Measurements from ENCODE around the gene EVA1B.

EVA1B gene, protein sequence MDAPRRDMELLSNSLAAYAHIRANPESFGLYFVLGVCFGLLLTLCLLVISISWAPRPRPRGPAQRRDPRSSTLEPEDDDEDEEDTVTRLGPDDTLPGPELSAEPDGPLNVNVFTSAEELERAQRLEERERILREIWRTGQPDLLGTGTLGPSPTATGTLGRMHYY

DNA sequence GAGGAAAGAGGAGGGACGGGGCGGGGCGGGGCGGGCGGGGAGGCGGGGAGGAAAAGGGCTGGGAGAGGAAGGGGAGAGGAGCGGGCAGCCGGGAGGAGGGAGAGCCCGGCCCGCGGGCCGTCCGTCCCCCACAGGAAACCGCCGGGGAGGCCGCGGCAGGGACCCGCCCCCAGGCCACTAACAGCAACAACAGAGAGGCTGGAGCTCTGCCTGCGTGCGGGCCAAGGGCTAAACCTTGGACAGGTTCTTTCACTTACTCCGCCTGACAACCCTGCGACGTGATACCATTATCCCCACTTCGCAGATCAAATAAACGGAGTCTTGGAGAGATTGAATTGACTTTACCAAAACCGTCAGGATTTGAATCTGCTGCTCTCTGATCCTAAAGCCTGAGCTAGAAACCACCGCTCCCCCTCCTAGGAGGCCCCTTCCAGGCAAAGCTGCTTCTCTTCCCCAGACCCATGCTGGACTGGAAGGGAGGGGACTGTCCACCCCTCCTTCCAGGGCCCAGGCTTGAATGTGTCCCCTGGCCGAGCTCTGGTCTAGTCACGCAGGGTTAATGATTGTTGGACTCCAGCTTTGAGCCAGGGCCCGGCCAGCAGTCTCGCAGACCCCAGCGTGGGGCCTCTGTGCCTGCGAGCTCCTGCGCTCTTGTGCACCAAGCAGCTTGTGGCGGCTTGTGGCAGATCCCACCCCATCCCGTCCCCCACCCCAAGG, at the start of gene EVA1B:
Gene EVA1B (minus strand): TSS at position 10 of the 717 bp plus-strand sequence. CDS start 608 bp downstream, outside the sequence.
- DNase-seq: peak; percentile 62

DNA sequence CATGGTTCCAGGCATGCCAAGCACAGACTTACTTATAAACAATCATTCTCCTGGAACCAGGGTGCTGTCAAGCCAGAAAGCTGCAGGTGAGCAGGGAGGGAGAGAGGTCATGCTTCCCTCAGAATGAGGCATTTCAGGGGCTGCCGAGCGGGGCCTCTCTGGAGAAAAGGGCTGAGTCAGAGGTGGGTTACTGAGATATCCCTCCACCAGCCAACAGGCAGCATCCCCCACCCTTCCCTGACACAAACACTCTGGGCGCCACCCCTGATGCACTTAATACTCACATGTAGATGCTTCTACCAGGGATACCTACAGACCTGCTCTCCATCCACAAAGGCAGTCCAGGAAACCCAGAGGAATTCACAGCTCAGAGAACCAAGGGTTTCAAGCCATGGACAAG, 49.2 kb upstream of the EVA1B start:
- DNase-seq: no peak

DNA sequence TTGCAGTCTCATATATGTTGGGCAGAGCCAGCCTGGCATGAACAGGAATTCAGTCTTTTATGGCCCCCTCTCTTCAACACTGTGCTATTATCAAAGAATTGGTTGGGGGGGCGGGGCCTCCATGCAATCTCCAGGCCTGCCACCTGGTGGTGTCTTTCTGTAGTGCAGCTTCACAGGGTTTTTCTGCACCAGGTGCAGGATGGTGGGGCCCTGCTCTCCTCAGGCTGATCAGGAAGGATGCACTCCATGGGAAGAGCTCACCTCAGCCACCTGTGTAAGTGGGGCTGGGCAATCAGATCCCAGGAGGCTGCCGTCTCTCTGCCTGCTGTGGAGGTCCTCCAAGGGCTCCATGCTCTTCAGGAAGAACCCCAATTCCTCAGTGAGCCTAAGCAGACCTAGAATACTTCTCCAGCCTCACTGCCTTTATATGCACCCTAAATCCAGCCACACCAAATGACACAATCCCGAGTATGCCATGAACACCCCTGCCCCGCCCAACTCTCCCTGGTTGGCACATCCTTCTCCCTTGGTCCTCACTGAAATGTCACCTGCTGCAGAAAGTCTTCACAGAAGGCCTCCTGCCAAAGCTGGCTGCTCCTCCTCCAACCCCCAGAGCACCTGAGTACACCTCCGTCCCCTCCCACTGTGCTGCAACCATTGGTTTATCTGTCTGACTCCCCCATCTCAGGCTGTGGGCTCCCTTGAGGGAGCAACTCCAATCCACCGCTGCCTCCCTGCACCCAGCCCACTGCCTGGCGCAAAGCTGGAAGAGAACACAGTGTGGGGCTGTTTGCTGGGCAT, 45.8 kb upstream of the EVA1B start:
- DNase-seq: peak; percentile 88

DNA sequence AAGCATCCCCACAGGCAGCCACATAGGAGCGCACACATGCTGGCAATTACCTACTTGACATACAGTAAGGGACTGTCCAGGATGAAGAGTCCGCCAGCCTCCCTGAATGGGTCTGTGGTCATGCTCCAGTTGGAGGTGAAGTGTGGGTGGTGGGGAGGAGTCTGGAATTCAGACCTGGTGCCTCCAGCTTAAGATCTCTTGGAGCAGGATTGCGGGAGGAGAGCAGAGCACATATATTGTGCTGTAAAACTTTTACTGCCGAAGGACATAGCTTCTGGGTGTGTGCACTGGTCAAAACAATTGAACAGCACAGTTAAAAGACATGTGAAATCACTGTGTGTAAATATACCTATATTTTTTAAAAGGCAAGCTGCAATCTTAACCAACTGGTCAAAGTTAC, 44.4 kb upstream of the EVA1B start:
- DNase-seq: no peak

DNA sequence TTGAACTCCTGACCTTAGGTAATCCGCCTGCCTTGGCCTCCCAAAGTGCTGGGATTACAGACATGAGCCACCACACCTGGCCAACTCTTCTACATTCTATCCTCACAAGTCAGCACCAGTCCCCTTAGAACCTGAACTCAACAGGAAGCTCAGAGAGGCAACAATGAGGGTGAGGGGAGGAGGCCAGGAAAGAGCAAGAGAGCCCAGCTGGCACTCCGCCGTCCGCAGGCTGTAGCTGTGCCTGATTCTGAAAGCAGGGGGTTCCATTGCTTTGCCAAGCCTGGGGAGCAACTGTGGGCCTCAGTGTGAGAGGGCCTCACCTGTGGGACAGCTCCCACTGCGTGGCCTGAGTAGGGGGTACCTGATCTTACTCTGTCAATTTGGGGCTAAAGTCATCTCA, 43.6 kb upstream of the EVA1B start:
- DNase-seq: no peak

DNA sequence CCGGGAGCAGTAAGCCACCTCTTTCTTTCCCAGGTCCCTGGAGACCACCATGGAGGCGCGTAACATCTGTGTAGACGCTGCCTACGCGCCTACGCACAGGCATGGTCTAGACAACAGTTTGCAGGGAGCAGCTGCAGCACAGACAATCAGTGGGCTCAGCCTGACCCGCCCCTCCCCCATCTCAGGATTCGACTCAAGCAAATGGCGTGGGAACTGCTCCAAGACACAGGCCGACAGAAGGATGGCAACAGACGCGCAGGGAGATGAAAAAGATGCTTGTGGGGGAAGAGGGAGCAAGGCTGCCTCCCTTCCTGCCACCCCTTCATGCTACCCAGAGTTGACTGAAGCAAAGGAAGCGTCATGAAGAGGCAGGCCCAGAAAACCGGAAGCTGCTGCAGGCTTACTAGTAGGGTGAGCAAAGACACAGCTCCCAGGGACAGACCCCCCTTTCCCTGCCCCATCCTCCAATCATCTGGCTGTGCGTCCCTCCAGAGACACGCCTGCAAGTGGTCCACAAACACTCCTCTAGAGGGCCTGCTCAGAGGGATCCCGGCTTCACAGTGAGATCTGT, 42.7 kb upstream of the EVA1B start:
- DNase-seq: no peak

DNA sequence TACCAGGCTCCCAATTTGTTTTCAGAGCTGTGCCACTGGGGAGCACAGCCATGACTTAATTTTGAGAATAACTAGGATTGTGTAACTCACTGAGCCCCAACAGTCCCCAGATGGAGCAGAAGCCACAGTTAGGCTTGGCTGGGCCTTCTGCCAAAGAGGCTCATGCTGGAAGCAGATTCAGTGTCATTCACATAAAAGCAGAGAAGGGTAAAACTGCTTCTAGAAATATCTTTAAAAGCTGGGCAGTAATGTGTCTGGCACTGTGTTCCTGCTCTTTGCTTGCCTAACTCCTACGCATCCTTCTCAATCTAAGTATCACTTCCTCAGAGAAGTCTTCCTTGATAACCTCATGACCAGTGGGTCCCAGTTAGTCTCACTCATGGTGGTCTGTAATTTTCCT, 41.9 kb upstream of the EVA1B start:
- no peak for DNase-seq

DNA sequence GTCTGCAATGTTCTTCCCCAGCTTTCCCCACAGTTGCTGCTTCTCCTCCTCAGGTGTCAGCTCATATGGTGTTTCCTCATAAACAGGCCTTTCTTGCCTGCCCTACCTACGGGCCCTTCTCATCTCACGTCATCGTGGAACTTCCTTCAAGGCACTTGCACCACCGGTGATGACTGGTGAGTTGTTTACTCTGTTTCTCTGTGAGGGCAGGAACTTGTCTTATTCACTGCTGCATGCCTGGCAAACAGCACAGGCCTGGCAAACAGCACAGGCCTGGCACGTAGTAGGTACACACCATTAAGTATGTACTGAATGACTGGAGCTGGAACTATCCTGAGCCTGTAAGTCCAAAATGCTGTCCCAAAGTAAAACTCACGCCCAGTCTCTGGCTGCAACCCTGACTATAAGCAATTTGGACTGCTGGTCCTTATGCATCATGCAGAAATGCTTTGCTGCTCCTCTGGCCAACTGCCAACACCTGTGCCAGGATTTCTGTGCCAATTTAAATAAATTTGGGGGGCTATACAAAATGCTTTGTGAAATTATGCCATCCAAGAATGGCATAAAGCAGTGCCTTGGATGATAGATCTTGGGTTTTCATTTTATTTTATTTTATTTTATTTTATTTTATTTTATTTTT, 36.6 kb upstream of the EVA1B start:
- no peak for DNase-seq

DNA sequence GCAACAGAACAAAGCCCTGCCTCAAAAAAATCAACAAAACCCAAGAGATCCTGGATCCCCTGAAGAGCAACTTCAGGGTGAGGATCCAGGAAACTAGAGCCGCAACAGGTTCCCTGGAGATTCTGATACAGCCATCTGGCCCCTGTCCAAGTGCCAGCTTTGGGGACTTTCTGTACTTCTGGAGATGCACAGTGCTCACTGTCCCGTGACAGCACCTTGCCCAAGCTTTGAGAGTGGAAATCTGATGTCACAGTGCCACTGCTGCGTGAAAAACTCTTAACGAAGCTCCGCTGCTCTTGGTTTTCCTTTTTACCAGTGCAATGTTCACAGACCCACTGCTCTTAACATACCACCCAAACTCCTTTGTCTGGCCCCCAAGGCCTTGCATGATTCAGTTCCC, 35.9 kb upstream of the EVA1B start:
- DNase-seq: no peak

DNA sequence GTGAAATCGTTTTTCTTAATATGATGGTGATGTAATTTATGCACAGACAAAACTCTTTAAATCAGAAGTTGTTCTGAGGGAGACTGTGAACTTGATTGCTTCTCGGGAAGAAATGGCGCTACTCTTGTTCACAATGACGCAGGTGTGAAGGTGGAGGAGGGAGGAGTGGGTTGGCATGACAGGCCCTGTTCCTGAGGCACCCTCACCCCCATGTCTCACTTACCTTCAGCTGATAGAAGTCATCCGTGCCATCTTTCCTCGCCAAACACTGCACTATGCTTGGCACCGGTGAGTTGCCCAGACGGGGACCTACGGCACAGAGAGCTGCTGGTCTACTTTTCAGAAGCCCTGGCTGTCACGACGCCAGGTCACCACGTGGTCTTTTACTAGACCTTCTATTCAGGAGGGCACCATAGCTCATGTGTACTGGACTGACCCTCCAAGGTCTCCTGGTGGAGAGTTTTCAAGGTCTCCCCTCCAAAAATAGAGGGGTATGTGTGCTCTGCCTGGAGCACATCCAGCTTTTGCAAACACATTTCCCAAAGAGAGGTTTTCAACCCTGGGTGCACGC, 35.2 kb upstream of the EVA1B start:
- no peak for DNase-seq

DNA sequence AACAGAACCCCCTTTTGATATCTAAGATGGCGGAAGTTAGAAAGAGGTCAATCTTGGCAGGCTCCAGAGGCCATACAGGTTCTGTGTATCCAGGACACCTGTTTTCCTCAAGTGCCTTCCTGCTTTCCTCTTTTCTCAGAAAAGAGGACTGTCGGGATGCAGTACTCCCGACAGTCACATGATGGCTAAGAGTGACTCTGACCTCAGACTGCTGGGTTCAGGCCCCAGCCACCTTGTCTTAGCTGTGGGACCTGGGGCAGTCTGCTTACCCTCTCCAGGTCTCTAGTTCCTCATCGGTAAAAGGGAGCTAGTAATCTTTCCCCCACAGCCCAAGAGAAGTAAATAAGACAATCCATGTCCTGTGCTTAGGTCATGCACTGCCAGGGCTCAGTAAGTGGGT, 32.4 kb upstream of the EVA1B start:
- no peak for DNase-seq

DNA sequence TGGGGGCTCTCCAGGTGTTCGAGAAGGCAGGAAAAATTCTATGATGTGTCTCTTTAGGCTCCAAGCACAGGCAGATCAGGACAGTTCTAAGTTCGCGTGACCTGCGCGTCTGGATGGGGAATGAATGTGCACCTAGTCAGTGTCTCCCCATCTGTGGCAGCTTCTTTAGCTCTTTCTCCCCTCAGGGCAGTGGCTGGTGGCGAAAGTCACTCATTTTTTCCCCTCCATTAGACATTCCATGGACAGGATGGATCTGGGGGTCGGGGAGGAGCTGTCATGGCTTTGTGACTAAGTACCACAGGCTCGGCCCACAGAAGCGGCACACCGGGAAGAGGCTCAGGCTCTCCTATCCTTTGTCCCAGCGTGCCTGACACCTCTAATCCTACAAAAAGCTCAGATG, 31.0 kb upstream of the EVA1B start:
- no peak for DNase-seq

DNA sequence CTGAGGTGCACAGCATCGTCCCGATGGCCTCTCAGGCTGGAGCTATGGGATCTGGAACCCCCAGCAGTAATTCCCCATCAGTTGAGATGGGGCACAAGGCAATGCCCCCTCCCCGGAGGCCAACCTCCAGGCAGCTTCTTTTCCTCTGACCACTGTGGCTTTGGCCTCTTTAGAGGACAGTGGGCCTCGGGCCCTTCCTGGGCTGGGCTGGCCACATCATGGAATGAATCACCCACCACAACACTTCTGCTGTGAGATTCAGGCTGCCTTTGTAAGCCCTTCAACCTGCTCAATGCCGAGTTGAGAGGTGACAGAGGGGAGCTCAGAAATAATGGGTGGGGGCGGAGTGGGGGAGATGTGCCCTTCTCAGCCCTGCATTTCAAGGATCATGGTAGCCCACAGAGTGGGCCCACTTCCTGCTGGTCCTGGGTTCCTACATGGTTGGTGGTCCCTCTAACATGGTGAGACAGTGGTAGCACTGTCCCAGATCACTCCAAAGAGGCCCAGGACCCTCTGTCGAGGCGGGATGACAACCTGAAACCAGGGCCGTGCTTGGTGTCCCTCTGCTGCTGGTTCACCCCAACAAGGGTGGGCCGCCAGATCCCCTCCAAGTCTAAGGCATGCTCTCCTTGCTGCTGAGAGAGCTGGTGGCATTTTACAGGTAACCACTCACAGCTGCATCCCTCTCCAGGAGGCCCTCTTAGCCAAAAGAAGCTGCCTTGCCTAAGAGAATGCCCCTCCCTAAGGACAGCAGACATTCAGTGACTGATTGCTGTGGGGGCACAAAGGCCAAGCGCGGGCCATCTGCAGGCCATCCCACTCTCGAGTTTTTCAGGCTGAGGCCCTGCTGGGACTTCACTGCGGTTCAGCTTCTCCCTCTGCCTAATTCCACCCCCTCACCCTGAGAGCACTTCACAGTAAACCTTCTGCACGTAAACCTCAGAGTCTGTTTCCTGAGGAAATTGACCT, 29.7 kb upstream of the EVA1B start:
- no peak for DNase-seq

DNA sequence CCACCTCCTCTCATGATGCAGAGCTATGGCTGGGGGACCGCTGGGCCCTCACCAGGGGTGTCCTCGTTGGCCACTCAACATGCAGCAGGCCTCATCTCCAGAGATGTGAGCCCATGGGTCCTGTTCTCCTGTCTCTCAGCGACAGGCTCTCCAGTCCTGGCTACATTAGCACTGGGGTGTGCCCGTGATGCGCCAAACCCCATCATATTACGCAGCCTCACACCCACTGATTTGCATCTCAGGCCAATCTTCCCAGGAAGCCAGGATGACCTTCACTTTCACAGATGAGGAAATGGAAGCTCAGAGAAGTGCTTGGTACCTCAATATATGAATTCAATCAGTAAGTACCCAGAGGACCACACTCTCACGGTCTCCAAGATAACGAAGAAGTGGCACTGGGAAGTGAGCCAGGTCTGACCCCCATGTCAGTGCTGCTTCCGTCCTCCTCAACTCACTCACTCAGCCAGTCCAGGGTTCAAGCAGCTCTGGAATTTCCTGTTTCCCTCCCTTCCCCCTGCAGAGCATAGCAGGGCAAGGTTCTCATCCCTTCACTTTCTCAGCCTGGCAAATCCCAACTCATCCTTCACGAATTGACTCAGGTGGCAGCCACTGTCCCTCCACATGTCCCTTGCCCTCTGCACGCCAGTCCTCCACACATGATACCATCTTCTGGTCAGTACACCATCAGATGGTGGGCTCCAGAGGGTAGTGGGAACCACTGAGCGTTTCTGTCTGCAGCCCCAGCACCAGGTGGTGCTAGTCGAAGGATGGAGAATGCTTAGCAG, 28.9 kb upstream of the EVA1B start:
- no peak for DNase-seq

DNA sequence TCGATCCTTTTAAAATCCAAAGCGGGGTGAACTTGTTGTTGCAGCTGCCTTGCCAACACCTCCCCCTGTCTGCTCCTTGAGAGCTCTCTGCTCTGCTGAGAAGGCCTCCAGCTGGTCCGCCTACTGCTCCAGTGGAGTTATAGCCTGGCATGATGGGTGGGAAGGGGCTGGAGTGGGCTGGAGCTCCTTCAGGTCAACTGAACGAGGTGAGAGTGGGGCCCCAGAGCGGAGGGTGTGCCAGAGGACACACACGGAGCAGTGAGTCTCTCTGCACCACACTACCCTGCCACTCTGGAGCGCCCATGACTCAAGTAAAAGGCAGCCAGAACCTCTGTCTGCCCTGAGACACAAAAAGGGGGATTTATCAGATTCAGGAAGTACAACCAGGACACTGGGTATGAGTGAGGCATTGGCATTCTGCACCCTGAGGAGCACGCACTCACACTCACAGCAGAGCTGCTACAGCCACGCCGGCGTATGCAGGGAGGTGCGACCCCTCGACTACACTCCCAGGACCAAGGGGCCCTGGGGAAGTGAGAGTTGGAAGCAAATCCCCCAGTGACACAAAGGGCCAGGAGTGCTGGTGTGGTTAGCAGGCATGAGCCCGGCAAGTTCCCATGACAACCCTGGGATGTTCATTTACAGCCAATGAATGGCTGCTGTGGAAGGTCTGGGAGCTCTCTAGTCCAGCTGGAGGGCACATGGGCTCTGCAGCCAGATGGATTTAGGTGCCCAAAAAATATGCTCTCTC, 28.0 kb upstream of the EVA1B start:
- no peak for DNase-seq

DNA sequence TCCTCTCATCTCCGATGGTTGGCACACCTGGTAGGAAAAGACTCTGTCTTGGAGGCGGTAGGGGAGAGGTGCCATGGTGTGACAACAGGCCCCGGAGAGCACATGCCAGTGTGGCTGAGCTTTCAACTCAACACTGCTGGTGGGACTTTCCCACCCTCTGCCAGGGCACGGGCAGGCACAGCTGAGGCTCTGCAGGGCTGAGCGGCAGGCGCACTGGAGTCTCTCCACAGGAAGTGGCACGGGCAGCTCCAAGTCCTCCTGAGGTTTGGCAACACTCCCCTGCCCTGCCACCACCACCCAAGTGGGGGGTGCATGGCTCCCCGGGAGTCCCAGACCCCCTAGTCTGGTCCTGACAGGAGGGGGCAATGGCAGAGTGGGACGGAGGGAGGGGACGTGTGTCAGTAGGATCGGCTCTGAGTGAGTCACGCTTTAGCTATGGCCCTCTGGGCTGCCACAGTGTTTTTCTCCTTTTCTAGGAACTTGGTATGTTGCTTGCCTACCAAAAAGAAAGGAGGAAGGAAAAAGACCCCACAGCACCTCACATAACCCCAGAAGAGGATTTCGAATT, 27.3 kb upstream of the EVA1B start:
- peak; percentile 60 for DNase-seq

DNA sequence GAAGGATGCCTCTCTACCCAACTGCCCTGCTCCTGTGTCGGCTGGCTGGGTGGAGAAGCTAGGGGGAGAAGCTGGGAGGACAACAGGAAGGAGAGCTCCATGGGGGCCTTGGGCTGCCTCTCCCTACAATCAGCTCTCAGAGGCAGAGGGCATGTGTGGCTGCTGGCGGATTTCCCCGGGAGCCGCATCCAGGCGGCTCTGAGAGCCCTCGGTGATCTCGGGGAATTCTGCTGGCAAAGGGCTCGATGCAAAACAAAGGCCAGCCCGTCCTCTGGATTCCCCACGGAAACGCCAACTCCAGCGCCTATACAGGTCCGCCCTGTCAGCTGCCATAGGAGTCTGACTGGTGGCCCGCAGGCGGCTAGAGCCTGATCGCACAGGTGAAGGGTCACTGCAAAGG, 26.4 kb upstream of the EVA1B start:
- DNase-seq: no peak

DNA sequence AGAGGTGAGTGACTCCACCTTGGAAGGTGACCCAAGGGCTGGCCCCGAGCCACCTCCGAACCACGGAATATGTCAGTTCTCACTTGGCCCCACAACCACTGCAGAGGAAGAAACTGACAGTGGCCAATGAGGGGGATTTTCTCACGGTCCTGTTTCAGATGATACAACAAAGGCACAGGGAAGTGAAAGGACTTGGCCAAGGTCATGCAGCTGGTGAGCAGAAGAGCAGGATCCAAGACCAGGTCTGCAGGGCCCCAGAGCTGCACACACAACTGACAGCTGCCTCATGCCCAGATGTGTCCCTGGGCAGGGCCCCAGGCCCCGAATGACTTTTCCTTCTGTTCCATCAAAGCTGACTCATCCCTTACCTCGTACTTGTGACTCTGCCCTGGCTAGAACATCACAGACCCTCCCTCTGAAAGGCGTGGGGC, 25.8 kb upstream of the EVA1B start:
- no peak for DNase-seq

DNA sequence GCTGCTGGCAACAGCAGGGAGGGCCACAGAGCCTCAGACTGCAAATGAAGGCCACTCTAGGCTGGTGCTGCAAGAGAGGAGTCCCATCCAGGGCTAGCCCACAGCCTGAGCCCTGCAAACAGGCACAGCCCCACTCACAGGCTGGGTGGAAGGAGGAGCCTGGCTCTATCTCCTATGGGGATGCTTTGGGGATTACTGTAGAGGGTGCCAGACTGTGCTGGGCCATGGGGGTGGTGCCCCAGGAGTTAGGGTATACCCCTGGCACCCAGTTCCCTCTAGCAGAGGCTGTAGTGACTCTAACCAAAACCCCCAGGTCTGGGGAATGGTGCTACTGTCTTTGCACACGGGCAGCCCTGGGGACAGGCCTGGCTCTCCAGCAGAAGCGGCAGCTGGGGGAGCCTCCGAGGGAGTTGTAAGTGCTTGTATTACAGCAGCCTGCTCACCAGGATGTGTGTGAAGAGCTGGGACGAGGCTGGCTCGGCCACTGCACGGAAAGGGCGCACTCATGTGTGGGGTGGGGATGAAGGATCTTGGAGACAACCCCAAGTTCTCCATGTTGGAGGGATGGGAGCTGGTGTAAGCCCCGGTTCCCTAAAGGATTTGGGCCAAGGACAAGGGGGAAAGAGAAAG, 23.4 kb upstream of the EVA1B start:
- DNase-seq: no peak

Data from activated CD4-positive, CD25-positive, alpha-beta regulatory T cell treated with anti-CD3 and anti-CD28 coated beads, Interleukin-2, amount 50 U/mL, for 72 hours (primary cell).